ENCODE data around the gene PHF19. TPM values are rescaled to one million over a fixed set of nuclear protein-coding genes. Genes with fewer than 3 reads are reported as not detected.

PHF19 gene
- total and polyA plus RNA-seq, 2 of the 8 experiments (the other 6 are each of a cell fraction or from before 2014, with no cell fraction given), result 28.2 to 31.8 TPM

GRCh38 chr9:120877276-120878034 lies 467 bp upstream of the PHF19 start:
- Histone ChIP-seq H3K4me1 (replicated peaks in 1 of 4; ENCODE audit: control insufficient read depth in 3 of 4, insufficient read depth in 4 of 4, low read length in 3 of 4) (peaks cover 23 to 44% (median 34%) of the 10 kb centered on the region in 4 experiments), H2AK5ac (ENCODE audit: low read depth, low read length) (peak overlapping the region; percentile 97), H3K23ac (ENCODE audit: insufficient read length) (peak overlapping the region; percentile 83), H2BK5ac (ENCODE audit: low read depth, low read length) (peak overlapping the region; percentile 93; the same call in 1 of the 2 replicates), H3K56ac (replicated peaks; ENCODE audit: insufficient read length, low read depth, low read length) (peak overlapping the region; percentile 62), H2BK120ac (replicated peaks; ENCODE audit: low read depth, low read length) (peak overlapping the region; percentile 2), H3K4ac (replicated peaks; ENCODE audit: insufficient read length, low read depth, low read length) (peak overlapping the region; percentile 4), H3K4me3 (ENCODE audit: extremely low read depth in 1 of 4, insufficient read depth in 2 of 4, low read depth in 3 of 4, low read length in 4 of 4) (peak overlapping the region; percentile 34 to 56 (median 39)), H3K79me2 (ENCODE audit: control insufficient read depth in 1 of 2, insufficient read depth in 2 of 2, low read length in 2 of 2) (no peaks in the 10 kb centered on the region), H3K23me2 (ENCODE audit: low read depth, low read length) (peaks cover 10% of the 10 kb centered on the region), H3K9ac (replicated peaks in 1 of 4; ENCODE audit: extremely low read depth in 1 of 4, low read depth in 3 of 4, low read length in 3 of 4) (peak overlapping the region in 3 of 4 experiments; percentile 21 to 58 (median 38); a peak in 4 of 7 replicates), H2BK12ac (ENCODE audit: low read depth, low read length) (peak overlapping the region; percentile 99), H4K5ac (ENCODE audit: insufficient read length, low read depth, low read length) (peak overlapping the region; percentile 39), H3K9me3 (ENCODE audit: insufficient read depth in 2 of 2, low read depth in 1 of 2, low read length in 1 of 2) (no peaks in the 10 kb centered on the region), H3K14ac (ENCODE audit: insufficient read length) (peak overlapping the region; percentile 20), H4K8ac (ENCODE audit: extremely low read depth, insufficient read depth, low read length) (peak overlapping the region; percentile 93), H3K79me1 (ENCODE audit: low read depth, low read length) (no peaks in the 10 kb centered on the region), H4K91ac (replicated peaks; ENCODE audit: insufficient read length, low read length) (peak overlapping the region; percentile 82), H3K4me2 (ENCODE audit: insufficient read depth in 1 of 2, low read depth in 2 of 2, low read length in 2 of 2) (peak overlapping the region; percentile 79 to 85), H4K20me1 (replicated peaks in 1 of 2; ENCODE audit: control insufficient read depth in 1 of 2, insufficient read depth in 2 of 2, low read length in 2 of 2) (no peaks in the 10 kb centered on the region), H2BK15ac (ENCODE audit: low read length) (peak overlapping the region; percentile 100), H2AFZ (ENCODE audit: low read length) (peak overlapping the region; percentile 12), H3K27ac (ENCODE audit: low read depth, low read length) (no peak overlapping the region), H3K36me3 (ENCODE audit: control insufficient read depth in 2 of 4, insufficient read depth in 4 of 4, low read length in 3 of 4) (peaks cover 0 to 3% (median 0%) of the 10 kb centered on the region in 4 experiments; a peak in 1 of 8 replicates), H3K27me3 (replicated peaks in 1 of 4; ENCODE audit: control insufficient read depth in 3 of 4, extremely low read depth in 1 of 4, insufficient read depth in 3 of 4, low read length in 3 of 4) (peaks cover 0 to 4% (median 1%) of the 10 kb centered on the region in 4 experiments; a peak in 3 of 7 replicates), H3K18ac (ENCODE audit: extremely low read depth, low read length) (peak overlapping the region; percentile 93), H2BK20ac (ENCODE audit: low read length) (peak overlapping the region; percentile 98)
- no peak for FAIRE-seq
- POLR2A ChIA-PET (ENCODE audit: partially characterized antibody), result interaction anchor here (0.6 to 1.4 kb wide), 2 partner anchors 16 to 521 kb away, joined by 3 to 4 read pairs; no protein-coding TSS in a partner anchor
- CTCF ChIA-PET (ENCODE audit: partially characterized antibody), result interaction anchor here (0.5 to 2.1 kb wide), 4 partner anchors 9 to 104 kb away, joined by 3 to 8 read pairs (median 4); no protein-coding TSS in a partner anchor
- DNase-seq (ENCODE audit: low read depth in 1 of 2, low spot score in 2 of 2), result peak in 1 of 2 experiments; percentile 69
- 22% methylated on average over 23 of the region's 63 CpGs; no CpG with 5 or more reads in 1 of the 2 experiments for WGBS, 2 experiments (ENCODE audit: extremely low coverage in 1 of 2, insufficient coverage in 1 of 2, insufficient read length in 1 of 2, insufficient replicate concordance in 2 of 2, low coverage in 1 of 2, low lambda C conversion rate in 2 of 2, missing lambda C conversion rate in 1 of 2)
- TF ChIP-seq FOSL1 (IDR thresholded peaks at IDR 0.05; ENCODE audit: insufficient read depth, low read depth, low read length), result no peak
- no peak for TF ChIP-seq SP2 (IDR thresholded peaks at IDR 0.05; ENCODE audit: low read length)
- no peak; the same call in 1 of the 2 replicates for TF ChIP-seq GABPA (IDR thresholded peaks at IDR 0.05; ENCODE audit: borderline replicate concordance, insufficient read depth, low read length)
- TF ChIP-seq RXRA (IDR thresholded peaks at IDR 0.05; ENCODE audit: insufficient read depth, low read depth, low read length), result no peak
- TF ChIP-seq YY1 (IDR thresholded peaks at IDR 0.05; ENCODE audit: low read depth, low read length), result peak; percentile 71; the same call in 1 of the 2 replicates
- TF ChIP-seq RNF2 (IDR thresholded peaks at IDR 0.05; ENCODE audit: borderline replicate concordance, low read depth, low read length, missing control alignments, poor library complexity, severe bottlenecking), result no peak
- no peak for TF ChIP-seq NANOG (IDR thresholded peaks at IDR 0.05; ENCODE audit: insufficient read depth, low read depth, low read length, poor library complexity, severe bottlenecking)
- no peak for TF ChIP-seq SUZ12 (IDR thresholded peaks at IDR 0.05; ENCODE audit: low read length)
- no peak for TF ChIP-seq JUN (IDR thresholded peaks at IDR 0.05; ENCODE audit: low read depth, low read length)
- no peak for TF ChIP-seq SAP30 (IDR thresholded peaks at IDR 0.05; ENCODE audit: insufficient read depth, insufficient replicate concordance, low read length)
